GM23338 (cell line): Measurements from ENCODE around the gene DUSP21. TPM values are rescaled to one million over a fixed set of nuclear protein-coding genes. Genes with fewer than 3 reads are reported as not detected.

Source experiments
- CTCF ChIP-seq, 2 experiments: fragments of 200-600 bp in 1 of 2; sonication (generic) in 1 of 2; conservative IDR thresholded peaks; 2 replicates each; pipeline versions ENCODE4 v1.5.1 to v1.6.1; 2016 to 2017; ENCODE audit warnings: antibody characterized with exemption in 2 of 2, low read depth in 2 of 2, mild to moderate bottlenecking in 2 of 2, moderate library complexity in 1 of 2
- EZH2phosphoT487 ChIP-seq: fragments of 200-600 bp; sonication (generic); IDR thresholded peaks from one replicate; pipeline ENCODE4 v1.8.1; 2018; ENCODE audit warnings: antibody characterized with exemption; ENCODE audit not compliant: unreplicated experiment
- JUNB ChIP-seq: IDR thresholded peaks from one replicate; pipeline ENCODE4 v1.6.1; 2016; ENCODE audit warnings: antibody characterized with exemption; ENCODE audit not compliant: unreplicated experiment
- REST ChIP-seq: IDR thresholded peaks from one replicate; pipeline ENCODE4 v1.6.1; 2018; ENCODE audit warnings: antibody characterized with exemption; ENCODE audit not compliant: unreplicated experiment
- ZNF114 ChIP-seq: fragments of 250-450 bp; sonication (Bioruptor Pico); IDR thresholded peaks from 2 replicates; pipeline ENCODE4 v1.5.0; 2020; ENCODE audit warnings: mild to moderate bottlenecking, moderate library complexity
- ZNF462 ChIP-seq: fragments of 250-450 bp; sonication (Bioruptor Pico); IDR thresholded peaks from 2 replicates; pipeline ENCODE4 v1.5.0; 2020; ENCODE audit warnings: mild to moderate bottlenecking, moderate library complexity
- polyA plus RNA-seq: library from polyadenylated mRNA; unstranded; fragments of >200 nt; fragmentation: Nextera tagmentation; extraction: Ambion mirVana; gene quantifications from 2 replicates; pipeline ENCODE4 v1.2.1, GENCODE V29; 2016
- total RNA-seq: library from RNA; depleted of rRNA; stranded (reverse); fragments of >200 nt; shearing (Covaris generic); gene quantifications from 2 replicates; pipeline ENCODE4 v1.2.3, GENCODE V29; 2014

Gene DUSP21
- total and polyA plus RNA-seq, 2 experiments from 2014 or later, result not detected

GRCh38 chrX:44815681-44816080 is 28.1 kb upstream of the DUSP21 start (continued):
- TF ChIP-seq ZNF462 (CRISPR knock-in tag) (no peak), EZH2phosphoT487 (no peak), JUNB (no peak), REST (no peak), CTCF (conservative IDR thresholded peaks at IDR 0.05; ENCODE audit: low read depth in 2 of 2) (no peak), ZNF114 (CRISPR knock-in tag) (no peak)
